ENCODE data around the gene BNIPL.

Gene BNIPL

GRCh38 chr1:151036356-151036755 is at the start of gene BNIPL:
Gene BNIPL, plus strand, starts transcription at chr1:151036586. Its CDS starts 140 bp downstream, at chr1:151036726.
- DNase-seq = no peak

GRCh38 chr1:150987924-150988323 is 48.5 kb upstream of the BNIPL start:
- peak; percentile 87 for DNase-seq

DNA sequence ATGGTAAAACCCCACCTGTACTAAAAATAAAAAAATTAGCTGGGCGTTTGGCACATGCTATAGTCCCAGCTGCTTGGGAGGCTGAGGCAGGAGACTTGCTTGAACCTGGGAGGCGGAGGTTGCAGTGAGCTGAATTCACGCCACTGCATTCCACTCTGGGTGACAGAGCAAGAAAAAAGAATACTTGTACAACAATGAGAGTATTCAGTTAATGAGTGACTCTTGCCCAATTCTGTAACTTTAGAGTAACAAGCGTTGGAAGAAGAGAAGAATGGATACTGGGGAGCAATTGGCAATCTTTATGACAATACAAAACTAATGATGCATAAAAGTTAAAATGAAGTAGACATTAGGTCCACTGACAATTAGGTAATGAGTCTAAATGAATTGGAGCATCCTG is 43.8 kb upstream of the BNIPL start:
- no peak for DNase-seq

DNA sequence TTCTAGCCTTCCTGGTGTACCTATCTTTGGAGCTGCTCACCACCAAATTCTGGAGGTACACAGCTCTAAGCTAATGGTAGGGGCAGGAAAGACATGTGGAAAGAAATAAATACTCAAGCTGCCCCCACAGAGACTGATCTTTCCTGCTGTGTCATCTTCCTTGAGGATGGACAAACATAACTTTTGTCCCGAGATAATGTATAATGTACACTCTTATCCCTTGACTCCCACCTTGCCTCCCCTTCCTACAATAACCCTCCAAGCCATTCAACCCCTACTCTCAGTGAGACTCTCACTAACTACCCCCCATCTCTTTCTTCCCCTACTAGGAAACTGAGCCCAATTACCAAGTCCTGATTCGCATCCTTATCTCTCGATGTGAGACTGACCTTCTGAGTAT is 42.1 kb upstream of the BNIPL start:
- no peak for DNase-seq

DNA sequence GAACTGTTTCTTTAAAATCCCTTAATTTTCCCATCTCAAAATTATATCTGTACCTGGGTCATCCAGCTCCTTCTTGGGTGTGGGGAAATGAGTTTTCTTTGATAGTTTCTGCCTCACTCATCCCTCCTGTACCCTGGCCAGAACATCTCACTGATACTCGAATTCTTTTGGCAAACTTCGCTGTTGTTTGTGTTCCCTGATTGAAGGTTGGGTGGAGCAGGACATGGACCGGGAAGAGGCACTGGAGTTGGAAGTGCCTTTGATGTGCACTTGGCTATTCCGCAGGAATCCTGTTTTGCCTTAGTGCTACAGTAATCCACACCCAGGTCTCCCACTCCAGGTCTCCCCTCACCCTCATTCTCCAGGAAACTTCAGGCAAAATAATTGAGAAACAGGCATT is 40.9 kb upstream of the BNIPL start:
- DNase-seq = no peak

GRCh38 chr1:150995896-150996295 is 40.5 kb upstream of the BNIPL start:
- DNase-seq = no peak

GRCh38 chr1:150997126-150997872 is 39.1 kb upstream of the BNIPL start:
- DNase-seq = no peak

- no peak for DNase-seq
These were observed 38.4 kb upstream of the BNIPL start for GRCh38 chr1:150997949-150998348.

DNA sequence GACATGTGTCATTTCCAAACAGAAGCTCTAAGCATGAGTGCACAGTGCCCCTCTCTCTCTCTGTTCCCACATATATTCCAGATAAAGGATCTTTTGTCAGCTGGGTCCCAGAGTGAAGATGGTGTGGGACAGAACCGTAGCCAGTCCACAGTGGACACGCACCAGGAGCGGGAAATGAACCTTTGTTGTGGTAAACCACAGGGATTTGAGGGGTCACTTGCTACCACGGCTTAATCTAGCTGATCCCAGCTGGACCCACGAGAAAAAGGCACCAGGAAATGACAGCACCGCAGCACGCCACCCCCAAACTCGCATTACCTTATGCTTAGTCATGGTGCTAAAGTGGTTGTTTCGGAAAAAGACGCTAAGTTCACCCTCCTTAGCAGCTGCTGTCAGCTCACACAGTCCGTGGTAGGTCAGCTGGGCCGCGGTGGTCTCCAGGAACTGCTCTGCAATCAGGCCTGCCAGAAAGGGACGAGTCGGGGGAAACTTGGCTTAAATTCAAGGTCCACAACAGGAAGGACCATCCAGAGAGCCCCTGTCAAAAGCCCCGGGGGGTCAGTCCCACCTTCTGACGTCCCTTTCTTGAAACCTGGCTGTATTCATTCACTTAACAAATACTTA is 37.2 kb upstream of the BNIPL start:
- DNase-seq = no peak

DNA sequence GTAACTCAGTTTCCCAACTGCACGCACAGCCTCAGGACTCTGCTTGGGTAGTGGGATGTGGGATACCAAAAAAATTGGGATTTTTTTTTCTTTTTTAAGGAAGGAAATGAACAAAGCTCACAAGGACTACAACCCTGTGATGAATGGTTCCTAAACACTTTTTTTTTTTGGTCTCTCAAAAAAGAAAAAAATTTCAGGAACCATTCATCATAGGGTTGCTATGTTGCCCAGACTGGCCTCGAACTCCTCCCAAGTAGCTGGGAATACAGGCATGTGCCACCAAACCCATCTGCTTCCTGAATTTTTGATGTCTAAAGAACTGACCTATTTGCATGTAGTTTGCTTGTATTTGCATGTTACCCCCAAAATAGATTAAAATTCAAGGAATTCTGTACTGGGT is 36.5 kb upstream of the BNIPL start:
- no peak for DNase-seq

GRCh38 chr1:151000408-151000807 is 36.0 kb upstream of the BNIPL start:
- DNase-seq = no peak

DNA sequence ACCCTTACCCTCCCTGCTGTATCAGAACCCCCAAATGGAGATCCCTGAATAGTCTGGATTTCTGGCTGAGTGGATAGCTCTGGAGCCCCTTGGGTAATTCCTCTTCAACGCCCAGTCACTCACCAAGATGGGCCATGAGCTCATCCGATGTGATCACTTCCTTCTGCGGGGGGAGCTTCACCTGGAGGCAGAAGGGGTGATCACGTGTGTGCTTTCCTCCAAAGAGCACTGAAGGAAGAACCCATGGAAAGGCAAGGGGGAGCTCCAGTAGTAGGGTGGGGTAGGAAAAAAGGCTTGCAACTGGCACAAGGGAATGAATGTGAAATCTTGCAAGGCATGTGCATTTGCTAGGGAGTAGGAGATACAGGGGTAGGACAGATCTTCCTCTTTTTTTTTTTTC is 34.8 kb upstream of the BNIPL start:
- DNase-seq = no peak

DNA sequence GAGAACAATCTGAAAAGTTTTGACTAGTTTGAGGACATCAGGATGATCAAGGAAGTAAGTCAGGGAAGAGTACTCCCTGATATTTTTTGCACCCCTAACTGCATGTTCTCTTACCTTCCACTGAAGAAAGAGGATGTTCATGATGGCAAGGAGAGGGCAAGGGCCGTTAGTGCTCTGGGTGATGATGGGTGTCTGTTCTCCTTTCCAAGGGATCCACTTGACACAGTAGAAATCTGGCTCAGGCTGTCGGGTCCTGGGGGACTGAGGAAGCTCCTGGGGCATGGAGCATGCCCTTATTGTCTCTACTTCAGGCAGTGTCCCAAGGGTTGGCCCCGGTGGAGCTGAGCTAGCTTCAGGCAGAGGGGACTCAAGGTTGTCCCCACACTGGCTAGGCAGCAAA is 34.3 kb upstream of the BNIPL start:
- DNase-seq = no peak

DNA sequence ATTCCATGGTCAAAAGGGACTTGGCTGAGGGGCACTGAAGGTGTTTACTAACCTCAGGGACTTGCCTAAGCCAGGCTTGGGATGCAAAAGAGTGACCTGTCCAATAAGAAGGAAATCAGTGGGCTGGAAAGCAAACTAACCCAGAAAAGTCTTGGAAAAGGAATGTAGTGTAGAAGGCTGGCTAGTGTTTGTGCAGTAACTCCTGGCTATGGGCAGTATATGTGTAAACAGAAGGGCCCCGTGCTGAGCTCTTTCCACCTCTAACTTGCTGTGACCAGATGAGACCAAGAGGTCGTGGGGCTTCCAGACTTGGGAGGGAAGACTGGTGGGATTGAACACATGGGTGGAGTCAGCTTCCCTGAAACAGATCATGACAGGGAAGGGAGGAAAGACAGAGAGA is 33.8 kb upstream of the BNIPL start:
- DNase-seq = no peak

DNA sequence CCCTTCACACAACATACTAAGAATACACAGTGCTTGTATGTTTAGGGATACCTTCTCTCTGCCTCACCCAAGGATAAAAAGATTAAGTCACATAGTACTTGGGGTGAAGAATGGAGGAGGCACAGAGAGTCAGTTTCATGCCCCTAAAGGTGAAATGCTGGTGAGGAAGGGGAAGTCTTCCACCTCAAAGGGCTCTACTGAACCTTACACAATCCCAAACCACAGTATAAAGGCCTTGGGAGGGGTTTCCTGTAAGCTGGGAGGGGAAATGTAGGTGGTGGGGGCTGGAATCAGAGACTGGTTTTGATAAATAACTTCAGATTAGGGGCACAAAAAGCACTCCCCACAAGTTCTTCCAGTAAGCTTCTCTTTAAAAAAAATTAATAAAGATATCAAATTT is 33.2 kb upstream of the BNIPL start:
- DNase-seq = no peak

DNA sequence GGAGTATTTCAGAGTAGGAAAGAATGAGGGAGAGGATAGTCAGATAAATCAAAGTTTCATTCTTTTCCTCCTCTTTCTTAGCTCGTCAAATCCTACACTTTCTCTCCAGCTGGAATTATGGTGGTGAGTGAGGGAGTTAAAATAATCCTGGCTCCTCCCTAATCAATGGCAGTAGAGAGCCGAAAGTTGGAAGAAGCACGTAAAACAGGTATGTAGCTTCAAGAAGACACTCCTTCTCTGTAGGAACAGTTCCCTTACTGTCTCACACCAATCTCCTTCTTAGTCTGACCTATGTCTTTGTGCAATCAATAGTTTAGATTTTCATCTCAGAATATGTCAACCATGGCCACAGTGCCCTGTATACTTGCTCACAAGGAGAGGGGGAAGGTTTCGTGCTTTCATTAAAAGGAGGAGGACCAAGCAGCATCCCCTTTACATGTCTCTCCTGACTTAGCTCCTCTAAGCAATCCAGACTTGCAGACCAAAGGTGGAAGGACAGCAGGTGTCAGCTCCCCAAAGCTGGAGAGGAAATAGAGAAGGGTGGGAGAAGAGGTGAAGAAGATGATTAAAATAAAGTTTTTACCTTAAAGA is 30.6 kb upstream of the BNIPL start:
- no peak for DNase-seq

DNA sequence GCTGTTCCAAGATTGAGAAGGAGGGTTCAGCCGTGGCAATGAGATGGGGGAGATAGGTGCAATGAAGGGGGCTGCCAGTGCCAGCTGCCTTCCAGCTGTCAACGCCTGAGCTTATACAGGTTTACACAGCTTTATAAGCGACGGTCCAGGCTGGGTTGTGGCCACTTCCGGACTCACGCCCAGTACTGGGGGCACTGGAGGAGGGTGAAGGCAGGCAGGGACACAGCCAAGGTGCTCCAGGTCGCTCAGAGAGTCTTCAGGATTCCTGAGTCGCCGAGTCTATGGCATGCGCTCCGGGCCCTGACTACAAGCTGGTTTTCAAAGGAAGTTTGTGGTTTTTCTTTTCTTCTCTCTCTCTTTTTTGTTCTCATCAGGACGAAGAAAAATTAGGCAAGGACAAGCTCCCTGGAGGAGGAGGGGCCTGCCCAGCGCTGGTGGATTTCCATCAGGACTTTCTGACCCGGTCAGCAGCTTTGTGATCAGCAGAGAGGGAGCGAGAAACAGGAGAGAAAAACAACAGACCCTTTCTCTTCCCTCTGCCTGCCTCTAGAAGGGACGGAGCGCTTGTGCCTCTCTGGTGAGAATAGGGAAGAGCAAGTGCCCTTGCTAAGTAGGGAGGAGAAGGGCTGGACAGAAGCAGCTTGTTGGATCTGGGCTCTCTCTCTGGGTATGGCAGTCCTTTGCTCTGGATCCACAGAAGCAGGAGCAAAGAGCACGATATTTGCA is 29.9 kb upstream of the BNIPL start, which contains the start of gene MINDY1:
TSS of gene MINDY1 (minus strand) at position 576 of the 726 bp plus-strand sequence. CDS start 4,285 bp downstream, outside the sequence.
- DNase-seq = peak; percentile 89

- no peak for DNase-seq
These were observed 28.5 kb upstream of the BNIPL start for GRCh38 chr1:151007853-151008243.

DNA sequence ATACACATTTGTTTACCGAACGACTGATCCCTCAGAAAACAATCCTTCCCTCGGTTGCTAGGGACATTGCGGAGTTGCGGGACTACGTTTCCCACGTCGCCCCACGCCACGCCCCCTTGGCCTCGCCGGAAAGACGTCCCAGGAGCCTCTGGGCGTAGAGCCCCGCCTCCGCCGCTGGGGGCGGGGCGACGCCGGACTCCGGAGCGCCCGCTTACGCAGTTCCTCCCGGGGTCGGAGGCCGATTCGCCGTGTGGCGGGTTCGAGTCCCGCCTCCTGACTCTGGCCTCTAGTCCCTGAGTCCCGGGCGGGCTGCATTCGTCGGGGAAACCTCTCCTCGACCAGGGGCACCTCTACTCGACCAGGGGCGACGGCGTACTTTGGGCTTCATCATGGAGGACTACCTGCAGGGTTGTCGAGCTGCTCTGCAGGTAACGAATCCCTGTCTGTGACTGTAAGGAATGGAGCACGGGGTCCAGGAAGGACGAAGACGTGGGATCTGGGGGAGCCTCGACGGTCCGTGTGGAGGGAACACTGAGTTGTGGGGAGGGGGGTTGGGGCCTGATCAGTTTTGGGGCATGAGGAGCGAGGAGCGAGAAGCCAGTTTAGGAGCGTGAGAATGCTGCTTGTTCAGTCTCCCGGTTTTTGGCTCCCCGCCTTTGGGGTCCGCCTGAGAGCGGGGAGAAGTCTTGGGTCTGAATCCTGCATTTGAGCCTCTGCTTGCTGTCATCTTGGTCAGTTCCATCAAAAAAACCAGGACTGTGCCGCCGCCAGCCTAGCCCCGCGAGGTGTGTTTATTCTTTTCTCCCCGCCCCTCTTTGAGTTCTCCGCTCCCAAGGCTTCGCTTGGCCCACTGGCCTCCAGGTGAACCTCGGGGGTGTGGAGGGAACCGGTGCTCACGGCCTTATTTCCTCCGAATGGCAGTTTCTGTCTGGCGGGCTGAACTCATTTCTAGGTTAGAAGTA is 27.9 kb upstream of the BNIPL start, which contains the start of gene PRUNE1:
TSS of gene PRUNE1 (plus strand) at position 206 of the 962 bp plus-strand sequence. CDS start at position 390, 184 bp downstream.
- DNase-seq = peak; percentile 83

GRCh38 chr1:151009206-151009587 is 27.2 kb upstream of the BNIPL start:
- DNase-seq = no peak

GRCh38 chr1:151009674-151010345 is 26.6 kb upstream of the BNIPL start:
- DNase-seq = no peak

DNA sequence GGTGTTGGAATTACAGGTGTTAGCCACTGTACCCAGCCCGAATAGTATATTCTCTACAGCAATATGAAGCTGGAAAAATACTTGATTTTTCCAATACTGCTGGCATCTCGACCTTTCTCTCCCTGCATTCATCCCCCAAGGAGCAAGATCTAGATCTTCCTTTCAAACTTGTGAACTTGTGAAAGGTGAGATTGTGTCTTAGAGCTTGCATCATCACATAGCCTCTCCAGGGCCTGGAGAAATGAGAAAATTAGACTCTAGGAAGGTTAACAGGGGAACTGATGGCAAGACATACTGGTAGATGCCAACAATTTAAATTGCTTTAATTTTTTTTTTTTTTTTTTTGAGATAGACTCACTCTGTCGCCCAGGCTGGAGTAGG is 26.1 kb upstream of the BNIPL start:
- no peak for DNase-seq

Data from NCI-H187 treated with DMSO at 0.1 percent for 48 hours (cell line).